Mesenchymal stem cell (in vitro differentiated cells and primary cell): ENCODE data around the gene RANBP10.

ENCODE experiments used
- DNase-seq: peaks from one replicate; pipeline ENCODE4 v3.0.0-alpha.2; 2013
- H2AFZ ChIP-seq: one replicate; pipeline ENCODE4 v1.6.1; 2013; ENCODE audit warnings: low read depth, mild to moderate bottlenecking, control low read depth, inconsistent platforms, low read length, moderate library complexity
- H2AK5ac ChIP-seq: 2 replicates; pipeline ENCODE4 v1.6.1; 2013; ENCODE audit warnings: low read length, moderate library complexity, mild to moderate bottlenecking, inconsistent platforms; ENCODE audit not compliant: severe bottlenecking
- H2BK120ac ChIP-seq: one replicate; pipeline ENCODE4 v1.6.1; 2013; ENCODE audit warnings: low read depth, mild to moderate bottlenecking, inconsistent platforms, low read length, moderate library complexity
- H2BK12ac ChIP-seq, 2 experiments: one replicate each; pipeline ENCODE4 v1.6.1; 2013; ENCODE audit warnings: inconsistent platforms in 2 of 2, low read length in 2 of 2, mild to moderate bottlenecking in 2 of 2, moderate library complexity in 2 of 2, control low read depth in 1 of 2
- H2BK15ac ChIP-seq: one replicate; pipeline ENCODE4 v1.6.1; 2013; ENCODE audit warnings: mild to moderate bottlenecking, low read depth, inconsistent platforms; ENCODE audit not compliant: poor library complexity, severe bottlenecking
- H2BK5ac ChIP-seq: 2 replicates; pipeline ENCODE4 v1.6.1; 2013; ENCODE audit warnings: low read depth, mild to moderate bottlenecking, low read length, control low read depth, inconsistent platforms; ENCODE audit not compliant: poor library complexity, severe bottlenecking
- H3K14ac ChIP-seq, 2 experiments: one replicate each; pipeline ENCODE4 v1.6.1; 2013; ENCODE audit warnings: inconsistent platforms in 2 of 2, low read length in 2 of 2, control low read depth in 1 of 2, mild to moderate bottlenecking in 1 of 2, moderate library complexity in 1 of 2
- H3K18ac ChIP-seq, 2 experiments: one replicate each; pipeline ENCODE4 v1.6.1; 2013; ENCODE audit warnings: inconsistent platforms in 2 of 2, low read length in 2 of 2, control low read depth in 1 of 2, low read depth in 1 of 2, mild to moderate bottlenecking in 1 of 2
- H3K23ac ChIP-seq, 2 experiments: one replicate each; pipeline ENCODE4 v1.6.1; 2013; ENCODE audit warnings: inconsistent platforms in 2 of 2, low read length in 2 of 2, mild to moderate bottlenecking in 2 of 2, moderate library complexity in 2 of 2, control low read depth in 1 of 2
- H3K27ac ChIP-seq: 2 replicates; pipeline ENCODE4 v1.5.1; 2013; ENCODE audit warnings: mild to moderate bottlenecking, moderate library complexity, low read length, control low read depth, inconsistent platforms; ENCODE audit not compliant: poor library complexity, severe bottlenecking
- H3K27me3 ChIP-seq, 2 experiments: 2 replicates each; pipeline versions ENCODE4 v1.6.1 to v1.7.0; 2013; ENCODE audit warnings: low read length in 2 of 2, mild to moderate bottlenecking in 2 of 2, moderate library complexity in 2 of 2, control low read depth in 1 of 2, inconsistent platforms in 1 of 2; ENCODE audit not compliant: control insufficient read depth in 1 of 2, insufficient read depth in 1 of 2
- H3K36me3 ChIP-seq, 2 experiments: 2 replicates each; pipeline versions ENCODE4 v1.6.1 to v1.7.0; 2013; ENCODE audit warnings: low read length in 2 of 2, control low read depth in 1 of 2, inconsistent platforms in 1 of 2, low read depth in 1 of 2, mild to moderate bottlenecking in 1 of 2; ENCODE audit not compliant: insufficient read depth in 2 of 2, control insufficient read depth in 1 of 2
- H3K4ac ChIP-seq, 2 experiments: one replicate each; pipeline ENCODE4 v1.6.1; 2013; ENCODE audit warnings: inconsistent platforms in 2 of 2, low read length in 2 of 2, mild to moderate bottlenecking in 2 of 2, moderate library complexity in 2 of 2, control low read depth in 1 of 2, low read depth in 1 of 2
- H3K4me1 ChIP-seq: 2 replicates; pipeline ENCODE4 v1.6.1; 2013; ENCODE audit warnings: low read depth, low read length, control low read depth; ENCODE audit not compliant: control insufficient read depth, insufficient read depth
- H3K4me2 ChIP-seq: 2 replicates; pipeline ENCODE4 v1.6.1; 2013; ENCODE audit warnings: low read length, mild to moderate bottlenecking, inconsistent platforms; ENCODE audit not compliant: poor library complexity, severe bottlenecking
- H3K4me3 ChIP-seq, 2 experiments: 2 replicates each; pipeline versions ENCODE4 v1.5.1 to v1.7.0; 2013; ENCODE audit warnings: low read length in 2 of 2, mild to moderate bottlenecking in 2 of 2, control low read depth in 1 of 2, low read depth in 1 of 2; ENCODE audit not compliant: insufficient read depth in 1 of 2
- H3K79me1 ChIP-seq: replicated peaks from 2 replicates; pipeline ENCODE4 v1.6.1; 2013; ENCODE audit warnings: mild to moderate bottlenecking, control low read depth, low read length, inconsistent platforms; ENCODE audit not compliant: poor library complexity, severe bottlenecking
- H3K9ac ChIP-seq: 2 replicates; pipeline ENCODE4 v1.7.0; 2013; ENCODE audit warnings: mild to moderate bottlenecking, low read length, moderate library complexity
- H3K9me3 ChIP-seq: 2 replicates; pipeline ENCODE4 v1.7.0; 2013; ENCODE audit warnings: mild to moderate bottlenecking, low read length; ENCODE audit not compliant: control insufficient read depth
- H4K8ac ChIP-seq: one replicate; pipeline ENCODE4 v1.6.1; 2013; ENCODE audit warnings: inconsistent platforms, mild to moderate bottlenecking, low read length, moderate library complexity
- H4K91ac ChIP-seq: one replicate; pipeline ENCODE4 v1.6.1; 2013; ENCODE audit warnings: mild to moderate bottlenecking, low read length, inconsistent platforms
- WGBS: methylation state at CpG from one replicate; pipeline ENCODE4 v1.1.7; 2013; ENCODE audit warnings: mixed read lengths; 5-methylcytosine and 5-hydroxymethylcytosine counted together

The RANBP10 gene

GRCh38 chr16:67719048-67719777, 87.1 kb downstream of the RANBP10 start, which contains the start of gene GFOD2:
TSS of gene GFOD2 (minus strand) at chr16:67719316. CDS start at chr16:67685715, 33,601 bp downstream.
- peak within 1 kb of the TSS; percentile 45 for H2BK5ac ChIP-seq
- WGBS, result under 1% methylated on average over 59 of the region's 59 CpGs
- H2BK15ac ChIP-seq, result no peak within 1 kb of the TSS
- H3K4ac ChIP-seq, result peak within 1 kb of the TSS; percentile 79 to 97
- H3K79me1 ChIP-seq, result peaks cover 9% of the 10 kb centered on the region
- no peak within 1 kb of the TSS for H2AK5ac ChIP-seq
- H3K36me3 ChIP-seq, result peaks cover 6 to 12% of the 10 kb centered on the region in 2 experiments
- H3K23ac ChIP-seq, result no peak within 1 kb of the TSS
- peak within 1 kb of the TSS; percentile 89 for H2AFZ ChIP-seq
- H3K4me1 ChIP-seq, result peaks cover 14% of the 10 kb centered on the region
- H3K27me3 ChIP-seq, result no peaks in the 10 kb centered on the region
- peak within 1 kb of the TSS; percentile 82 for H3K4me2 ChIP-seq
- H2BK12ac ChIP-seq, result peak within 1 kb of the TSS in 1 of 2 experiments; percentile 40
- no peaks in the 10 kb centered on the region for H3K9me3 ChIP-seq
- peak within 1 kb of the TSS; percentile 86 to 97 for H3K18ac ChIP-seq
- H3K9ac ChIP-seq, result peak within 1 kb of the TSS; percentile 97
- H2BK120ac ChIP-seq, result no peak within 1 kb of the TSS
- H3K4me3 ChIP-seq, result peak within 1 kb of the TSS; percentile 92 to 95
- H3K14ac ChIP-seq, result peak within 1 kb of the TSS in 1 of 2 experiments; percentile 82
- peak within 1 kb of the TSS; percentile 78 for H3K27ac ChIP-seq
- H4K8ac ChIP-seq, result peak within 1 kb of the TSS; percentile 94
- peak within 1 kb of the TSS; percentile 76 for H4K91ac ChIP-seq
- DNase-seq, result peak; percentile 93

- Histone ChIP-seq H2BK15ac (no peak overlapping the region), H3K27me3 (no peaks in the 10 kb centered on the region)
- WGBS, result 3% methylated on average over 10 of the region's 14 CpGs
Measured at GRCh38 chr16:67718668-67719047, 87.7 kb downstream of the RANBP10 start.

GRCh38 chr16:67716097-67716496, 90.3 kb downstream of the RANBP10 start:
- H3K4me3 ChIP-seq, result no peak overlapping the region
- no peak overlapping the region for H2AFZ ChIP-seq
- H3K9me3 ChIP-seq, result no peaks in the 10 kb centered on the region
- no peak for DNase-seq
- H4K91ac ChIP-seq, result no peak overlapping the region
- no peak overlapping the region for H2BK5ac ChIP-seq
- H2BK120ac ChIP-seq, result no peak overlapping the region
- no peaks in the 10 kb centered on the region for H3K27me3 ChIP-seq
- H3K23ac ChIP-seq, result no peak overlapping the region
- H3K36me3 ChIP-seq, result peaks cover 0 to 7% of the 10 kb centered on the region in 2 experiments
- WGBS, result over 99% methylated on average over 2 of the region's 2 CpGs
- no peak overlapping the region for H3K4ac ChIP-seq
- no peak overlapping the region for H2BK15ac ChIP-seq
- H3K18ac ChIP-seq, result no peak overlapping the region
- H3K4me1 ChIP-seq, result peaks cover 6% of the 10 kb centered on the region
- peaks cover 16% of the 10 kb centered on the region for H3K79me1 ChIP-seq
- H2AK5ac ChIP-seq, result no peak overlapping the region
- H2BK12ac ChIP-seq, result no peak overlapping the region
- no peak overlapping the region for H3K14ac ChIP-seq
- H3K4me2 ChIP-seq, result no peak overlapping the region
- no peak overlapping the region for H3K27ac ChIP-seq
- no peak overlapping the region for H3K9ac ChIP-seq
- H4K8ac ChIP-seq, result no peak overlapping the region

More at GRCh38 chr16:67718668-67719047, 87.7 kb downstream of the RANBP10 start:
- peak overlapping the region; percentile 89 for H2AFZ ChIP-seq
- H3K4me1 ChIP-seq, result peaks cover 13% of the 10 kb centered on the region
- no peak overlapping the region for H3K27ac ChIP-seq
- peaks cover 11% of the 10 kb centered on the region for H3K79me1 ChIP-seq
- DNase-seq, result no peak
- H3K36me3 ChIP-seq, result peaks cover 2 to 12% of the 10 kb centered on the region in 2 experiments
- no peak overlapping the region for H2BK5ac ChIP-seq
- no peak overlapping the region for H3K14ac ChIP-seq
- peak overlapping the region in 1 of 2 experiments; percentile 18 for H3K18ac ChIP-seq
- H4K91ac ChIP-seq, result no peak overlapping the region
- H2BK12ac ChIP-seq, result no peak overlapping the region
- H3K4me3 ChIP-seq, result peak overlapping the region; percentile 92 to 95
- H3K9ac ChIP-seq, result peak overlapping the region; percentile 97
- no peaks in the 10 kb centered on the region for H3K9me3 ChIP-seq
- H3K23ac ChIP-seq, result no peak overlapping the region
- H3K4me2 ChIP-seq, result peak overlapping the region; percentile 82
- H4K8ac ChIP-seq, result no peak overlapping the region
- no peak overlapping the region for H3K4ac ChIP-seq
- H2BK120ac ChIP-seq, result no peak overlapping the region
- no peak overlapping the region for H2AK5ac ChIP-seq

GRCh38 chr16:67714522-67714921, 91.8 kb downstream of the RANBP10 start:
- H3K4me3 ChIP-seq, result no peak overlapping the region
- no peak for DNase-seq
- H2BK5ac ChIP-seq, result no peak overlapping the region
- H3K4ac ChIP-seq, result no peak overlapping the region
- no peak overlapping the region for H3K9ac ChIP-seq
- H2AFZ ChIP-seq, result no peak overlapping the region
- H2BK120ac ChIP-seq, result no peak overlapping the region
- WGBS, result no CpG with 5 or more reads among the region's 1 CpG
- no peak overlapping the region for H3K18ac ChIP-seq
- no peak overlapping the region for H2BK12ac ChIP-seq
- peaks cover 0 to 7% of the 10 kb centered on the region in 2 experiments for H3K36me3 ChIP-seq
- no peaks in the 10 kb centered on the region for H3K27me3 ChIP-seq
- peaks cover 18% of the 10 kb centered on the region for H3K79me1 ChIP-seq
- no peaks in the 10 kb centered on the region for H3K9me3 ChIP-seq
- peaks cover 2% of the 10 kb centered on the region for H3K4me1 ChIP-seq
- H4K91ac ChIP-seq, result no peak overlapping the region
- no peak overlapping the region for H3K14ac ChIP-seq
- no peak overlapping the region for H4K8ac ChIP-seq
- H2AK5ac ChIP-seq, result no peak overlapping the region
- H3K4me2 ChIP-seq, result no peak overlapping the region
- no peak overlapping the region for H3K27ac ChIP-seq
- no peak overlapping the region for H3K23ac ChIP-seq
- no peak overlapping the region for H2BK15ac ChIP-seq
